ENCODE results near the gene UBN1. TPM values are rescaled to one million over a fixed set of nuclear protein-coding genes. Genes with fewer than 3 reads are reported as not detected.

The UBN1 gene
- polyA plus RNA-seq, 1 donor (not counting 4 experiments of a cell fraction or from before 2014, with no cell fraction given) = 11.5 TPM

GRCh38 chr16:4913774-4914525 lies 66.7 kb downstream of the UBN1 start:
- dilution Hi-C loops (cut with MboI; ENCODE audit: extremely low pct_ligation_motif_present, low sequenced_read_pairs) = no loop called here
- FAIRE-seq (no peak), DNase-seq (ENCODE audit: low read depth, low spot score) (no peak)
- Histone ChIP-seq H3K4me1 (ENCODE audit: control insufficient read depth, extremely low read depth, insufficient read depth, low read length) (peaks cover 23% of the 10 kb centered on the region), H4K20me1 (ENCODE audit: control insufficient read depth, extremely low read depth, insufficient read depth, low read length) (no peaks in the 10 kb centered on the region), H2AFZ (ENCODE audit: control insufficient read depth, low read length) (no peak overlapping the region), H3K27me3 (ENCODE audit: control insufficient read depth, extremely low read depth, insufficient read depth, low read length) (no peaks in the 10 kb centered on the region), H3K27ac (ENCODE audit: control insufficient read depth, insufficient read depth, low read length) (no peak overlapping the region), H3K9ac (ENCODE audit: control insufficient read depth, extremely low read depth, insufficient read depth, low read length) (no peak overlapping the region), H3K9me1 (ENCODE audit: control insufficient read depth, extremely low read depth, insufficient read depth, low read length) (no peaks in the 10 kb centered on the region), H3K9me3 (ENCODE audit: control insufficient read depth, low read depth, low read length) (no peaks in the 10 kb centered on the region), H3K4me2 (ENCODE audit: control insufficient read depth, extremely low read depth, insufficient read depth, low read depth, low read length) (no peak overlapping the region), H3K79me2 (ENCODE audit: control insufficient read depth, insufficient read depth, low read length) (no peaks in the 10 kb centered on the region), H3K4me3 (ENCODE audit: control insufficient read depth in 2 of 3, extremely low read depth in 1 of 3, insufficient read depth in 2 of 3, low read depth in 1 of 3, low read length in 3 of 3) (no peak overlapping the region), H3K36me3 (ENCODE audit: control insufficient read depth in 2 of 2, extremely low read depth in 1 of 2, insufficient read depth in 2 of 2, low read length in 2 of 2) (peaks cover 5 to 6% of the 10 kb centered on the region in 2 experiments)
- TF ChIP-seq EZH2 (IDR thresholded peaks at IDR 0.05; ENCODE audit: low read length) (no peak), CTCF (optimal IDR thresholded peaks at IDR 0.05 in 1 of 3, IDR thresholded peaks at IDR 0.05 in 1 of 3, conservative IDR thresholded peaks at IDR 0.05 in 1 of 3; ENCODE audit: extremely low read depth in 1 of 3, insufficient read depth in 2 of 3, low read length in 3 of 3) (no peak)

- no peak overlapping the region for H3K4me3 ChIP-seq (ENCODE audit: control insufficient read depth in 2 of 3, extremely low read depth in 1 of 3, insufficient read depth in 2 of 3, low read depth in 1 of 3, low read length in 3 of 3)
- no peak for DNase-seq (ENCODE audit: low read depth, low spot score)
- TF ChIP-seq EZH2 (IDR thresholded peaks at IDR 0.05; ENCODE audit: low read length) (no peak), CTCF (optimal IDR thresholded peaks at IDR 0.05 in 1 of 3, IDR thresholded peaks at IDR 0.05 in 1 of 3, conservative IDR thresholded peaks at IDR 0.05 in 1 of 3; ENCODE audit: extremely low read depth in 1 of 3, insufficient read depth in 2 of 3, low read length in 3 of 3) (no peak)
- H3K9ac ChIP-seq (ENCODE audit: control insufficient read depth, extremely low read depth, insufficient read depth, low read length) = no peak overlapping the region
- no peaks in the 10 kb centered on the region for H3K9me3 ChIP-seq (ENCODE audit: control insufficient read depth, low read depth, low read length)
- H3K27me3 ChIP-seq (ENCODE audit: control insufficient read depth, extremely low read depth, insufficient read depth, low read length) = no peaks in the 10 kb centered on the region
- dilution Hi-C loops (cut with MboI; ENCODE audit: extremely low pct_ligation_motif_present, low sequenced_read_pairs) = no loop called here
- no peaks in the 10 kb centered on the region for H3K9me1 ChIP-seq (ENCODE audit: control insufficient read depth, extremely low read depth, insufficient read depth, low read length)
- H3K79me2 ChIP-seq (ENCODE audit: control insufficient read depth, insufficient read depth, low read length) = no peaks in the 10 kb centered on the region
- H2AFZ ChIP-seq (ENCODE audit: control insufficient read depth, low read length) = no peak overlapping the region
- H3K4me2 ChIP-seq (ENCODE audit: control insufficient read depth, extremely low read depth, insufficient read depth, low read depth, low read length) = no peak overlapping the region
- no peak overlapping the region for H3K27ac ChIP-seq (ENCODE audit: control insufficient read depth, insufficient read depth, low read length)
- peaks cover 5 to 6% of the 10 kb centered on the region in 2 experiments for H3K36me3 ChIP-seq (ENCODE audit: control insufficient read depth in 2 of 2, extremely low read depth in 1 of 2, insufficient read depth in 2 of 2, low read length in 2 of 2)
- no peak for FAIRE-seq
- peaks cover 26% of the 10 kb centered on the region for H3K4me1 ChIP-seq (ENCODE audit: control insufficient read depth, extremely low read depth, insufficient read depth, low read length)
- no peaks in the 10 kb centered on the region for H4K20me1 ChIP-seq (ENCODE audit: control insufficient read depth, extremely low read depth, insufficient read depth, low read length)
These were observed 67.4 kb downstream of the UBN1 start for GRCh38 chr16:4914528-4915225.
